ENCODE measurements around the gene ATG4C. TPM values are rescaled to one million over a fixed set of nuclear protein-coding genes. Genes with fewer than 3 reads are reported as not detected.

ATG4C gene
- total RNA-seq, 1 donor from 2014 or later = 14.0 TPM

GRCh38 chr1:62849031-62849430 is 65.1 kb downstream of the ATG4C start:
- H3K4me1 ChIP-seq = no peaks in the 10 kb centered on the region
- ATAC-seq (no peak), DNase-seq (no peak)
- H3K27ac ChIP-seq = no peak overlapping the region
- H3K4me3 ChIP-seq = no peak overlapping the region
- no peaks in the 10 kb centered on the region for H3K9me3 ChIP-seq
- intact Hi-C loops (cut with DNase I) = no loop called here
- H3K36me3 ChIP-seq = peaks cover 19% of the 10 kb centered on the region
- H3K27me3 ChIP-seq (ENCODE audit: low read depth) = no peaks in the 10 kb centered on the region
- TF ChIP-seq, protein P1, sequence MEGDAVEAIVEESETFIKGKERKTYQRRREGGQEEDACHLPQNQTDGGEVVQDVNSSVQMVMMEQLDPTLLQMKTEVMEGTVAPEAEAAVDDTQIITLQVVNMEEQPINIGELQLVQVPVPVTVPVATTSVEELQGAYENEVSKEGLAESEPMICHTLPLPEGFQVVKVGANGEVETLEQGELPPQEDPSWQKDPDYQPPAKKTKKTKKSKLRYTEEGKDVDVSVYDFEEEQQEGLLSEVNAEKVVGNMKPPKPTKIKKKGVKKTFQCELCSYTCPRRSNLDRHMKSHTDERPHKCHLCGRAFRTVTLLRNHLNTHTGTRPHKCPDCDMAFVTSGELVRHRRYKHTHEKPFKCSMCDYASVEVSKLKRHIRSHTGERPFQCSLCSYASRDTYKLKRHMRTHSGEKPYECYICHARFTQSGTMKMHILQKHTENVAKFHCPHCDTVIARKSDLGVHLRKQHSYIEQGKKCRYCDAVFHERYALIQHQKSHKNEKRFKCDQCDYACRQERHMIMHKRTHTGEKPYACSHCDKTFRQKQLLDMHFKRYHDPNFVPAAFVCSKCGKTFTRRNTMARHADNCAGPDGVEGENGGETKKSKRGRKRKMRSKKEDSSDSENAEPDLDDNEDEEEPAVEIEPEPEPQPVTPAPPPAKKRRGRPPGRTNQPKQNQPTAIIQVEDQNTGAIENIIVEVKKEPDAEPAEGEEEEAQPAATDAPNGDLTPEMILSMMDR (IDR thresholded peaks at IDR 0.05) = no peak

GRCh38 chr1:62852253-62852652 is 68.3 kb downstream of the ATG4C start:
- no peak for ATAC-seq
- Histone ChIP-seq H3K9me3 (no peaks in the 10 kb centered on the region), H3K36me3 (peaks cover 4% of the 10 kb centered on the region), H3K4me1 (no peaks in the 10 kb centered on the region), H3K4me3 (no peak overlapping the region), H3K27me3 (ENCODE audit: low read depth) (no peaks in the 10 kb centered on the region), H3K27ac (no peak overlapping the region)
- intact Hi-C loops (cut with DNase I) = no loop called here
- no peak for DNase-seq
- TF ChIP-seq, protein P1 (IDR thresholded peaks at IDR 0.05) = no peak

DNA sequence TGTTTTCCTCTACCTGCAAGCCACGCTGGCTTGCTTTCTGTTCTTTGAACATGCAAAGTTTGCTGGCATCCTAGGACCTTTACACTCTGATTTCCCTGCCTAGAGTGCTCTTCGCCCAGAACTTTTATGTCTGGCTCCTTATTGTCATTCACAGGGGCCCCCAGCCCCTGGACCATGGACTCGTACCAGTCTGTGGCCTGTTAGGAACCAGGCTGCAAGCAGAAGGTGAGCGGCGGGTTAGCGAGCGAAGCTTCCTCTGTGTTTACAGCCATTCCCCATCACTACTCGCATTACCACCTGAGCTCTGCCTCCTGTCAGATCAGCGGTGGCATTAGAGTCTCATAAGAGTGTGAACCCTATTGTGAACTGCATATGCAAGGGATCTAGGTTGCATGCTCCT is 73.0 kb downstream of the ATG4C start:
- Histone ChIP-seq H3K9me3 (no peaks in the 10 kb centered on the region), H3K27me3 (ENCODE audit: low read depth) (no peaks in the 10 kb centered on the region), H3K4me3 (no peak overlapping the region), H3K36me3 (peaks cover 3% of the 10 kb centered on the region), H3K4me1 (no peaks in the 10 kb centered on the region), H3K27ac (no peak overlapping the region)
- intact Hi-C loops (cut with DNase I) = no loop called here
- TF ChIP-seq, protein P1 (IDR thresholded peaks at IDR 0.05) = no peak
- ATAC-seq (no peak), DNase-seq (no peak)

DNA sequence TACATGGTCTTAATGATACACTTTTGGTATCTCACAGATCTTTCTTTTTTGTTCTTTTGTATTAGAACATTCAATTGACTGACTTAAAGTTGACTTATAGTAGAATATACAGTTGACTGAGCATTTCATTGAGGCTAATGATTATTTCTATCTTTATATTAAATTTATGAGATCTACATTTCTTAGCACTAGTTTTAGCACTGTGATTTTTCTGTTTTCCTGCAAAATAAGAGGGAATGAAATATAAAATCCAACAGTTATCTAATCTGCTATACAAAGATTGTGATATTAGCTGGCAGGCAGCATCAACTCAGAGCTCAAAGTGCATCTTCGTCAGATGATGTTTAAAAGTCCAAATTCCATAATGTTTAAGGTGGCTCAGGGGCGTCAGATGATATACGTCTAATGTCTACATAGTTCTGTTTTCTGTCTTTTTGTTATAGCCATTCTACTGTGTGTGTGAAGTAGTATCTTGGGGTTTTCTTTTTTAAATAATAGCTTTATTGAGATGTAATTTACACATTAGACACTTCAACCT is 85.4 kb downstream of the ATG4C start:
- Histone ChIP-seq H3K4me1 (no peaks in the 10 kb centered on the region), H3K27me3 (ENCODE audit: low read depth) (no peaks in the 10 kb centered on the region), H3K36me3 (no peaks in the 10 kb centered on the region), H3K9me3 (no peaks in the 10 kb centered on the region), H3K27ac (no peak overlapping the region), H3K4me3 (no peak overlapping the region)
- ATAC-seq = no peak
- DNase-seq = no peak
- intact Hi-C loops (cut with DNase I) = no loop called here
- TF ChIP-seq, protein P1 (IDR thresholded peaks at IDR 0.05) = no peak

DNA sequence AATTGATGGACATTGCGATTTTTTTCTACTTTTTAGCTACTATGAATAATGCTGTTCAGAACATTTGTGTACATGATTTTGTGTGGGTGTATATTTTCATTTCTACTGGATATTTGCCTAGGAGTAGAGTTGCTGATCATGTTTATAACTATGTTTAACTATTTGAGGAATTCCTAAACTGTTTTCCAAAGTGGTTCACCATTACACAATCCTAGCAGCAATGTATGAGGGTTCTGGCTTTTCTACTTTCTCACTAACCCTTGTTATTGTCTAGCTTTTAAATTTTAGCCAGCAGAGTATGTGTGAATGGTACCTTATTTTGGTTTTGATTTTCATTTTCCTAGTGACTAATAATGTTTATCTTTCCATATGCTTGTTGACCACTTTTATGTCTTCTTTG is 86.2 kb downstream of the ATG4C start:
- Histone ChIP-seq H3K27me3 (ENCODE audit: low read depth) (no peaks in the 10 kb centered on the region), H3K4me1 (no peaks in the 10 kb centered on the region), H3K4me3 (no peak overlapping the region), H3K36me3 (no peaks in the 10 kb centered on the region), H3K9me3 (no peaks in the 10 kb centered on the region), H3K27ac (no peak overlapping the region)
- intact Hi-C loops (cut with DNase I) = no loop called here
- DNase-seq = no peak
- TF ChIP-seq, protein P1 (IDR thresholded peaks at IDR 0.05) = no peak
- no peak for ATAC-seq

GRCh38 chr1:62875676-62876075 is 91.7 kb downstream of the ATG4C start:
- Histone ChIP-seq H3K4me1 (no peaks in the 10 kb centered on the region), H3K9me3 (peaks cover 7% of the 10 kb centered on the region), H3K4me3 (no peak overlapping the region), H3K27ac (no peak overlapping the region), H3K27me3 (ENCODE audit: low read depth) (peaks cover 5% of the 10 kb centered on the region), H3K36me3 (no peaks in the 10 kb centered on the region)
- no peak for ATAC-seq
- TF ChIP-seq, protein P1 (IDR thresholded peaks at IDR 0.05) = no peak
- intact Hi-C loops (cut with DNase I) = no loop called here
- no peak for DNase-seq

All from lower lobe of right lung (tissue), 2 donors.